ENCODE data around the gene RAP1GAP2.

Gene RAP1GAP2

GRCh38 chr17:2921443-2921842, 125.2 kb downstream of the RAP1GAP2 start:
- no peak for DNase-seq

GRCh38 chr17:2924211-2924610, 128.0 kb downstream of the RAP1GAP2 start:
- no peak for DNase-seq

- DNase-seq, result no peak
These were observed 128.8 kb downstream of the RAP1GAP2 start for GRCh38 chr17:2925011-2925410.

GRCh38 chr17:2926019-2926650, 129.9 kb downstream of the RAP1GAP2 start:
- no peak for DNase-seq

- DNase-seq, result no peak
These were observed 132.2 kb downstream of the RAP1GAP2 start for GRCh38 chr17:2928294-2928890.

- no peak for DNase-seq
These were observed 133.8 kb downstream of the RAP1GAP2 start for GRCh38 chr17:2929881-2930533.

- no peak for DNase-seq
These were observed 135.6 kb downstream of the RAP1GAP2 start for GRCh38 chr17:2931876-2932275.

GRCh38 chr17:2932946-2933345, 136.7 kb downstream of the RAP1GAP2 start:
- no peak for DNase-seq

- DNase-seq, result no peak
These were observed 137.4 kb downstream of the RAP1GAP2 start for GRCh38 chr17:2933606-2934005.

GRCh38 chr17:2935632-2936031, 139.4 kb downstream of the RAP1GAP2 start:
- no peak for DNase-seq

GRCh38 chr17:2936351-2936750, 140.1 kb downstream of the RAP1GAP2 start:
- DNase-seq, result no peak

GRCh38 chr17:2936771-2937321, 140.6 kb downstream of the RAP1GAP2 start:
- no peak for DNase-seq

- no peak for DNase-seq
These were observed 141.2 kb downstream of the RAP1GAP2 start for GRCh38 chr17:2937331-2938003.

GRCh38 chr17:2939714-2940351, 143.6 kb downstream of the RAP1GAP2 start:
- no peak for DNase-seq

- no peak for DNase-seq
These were observed 144.1 kb downstream of the RAP1GAP2 start for GRCh38 chr17:2940352-2940751.

GRCh38 chr17:2943981-2944380, 147.7 kb downstream of the RAP1GAP2 start:
- no peak for DNase-seq

- DNase-seq, result no peak
These were observed 149.1 kb downstream of the RAP1GAP2 start for GRCh38 chr17:2945299-2945698.

- no peak for DNase-seq
These were observed 149.9 kb downstream of the RAP1GAP2 start for GRCh38 chr17:2946144-2946543.

GRCh38 chr17:2947588-2947950, 151.3 kb downstream of the RAP1GAP2 start:
- no peak for DNase-seq

- no peak for DNase-seq
These were observed 151.8 kb downstream of the RAP1GAP2 start for GRCh38 chr17:2947996-2948550.

- no peak for DNase-seq
These were observed 152.7 kb downstream of the RAP1GAP2 start for GRCh38 chr17:2948721-2949468.

GRCh38 chr17:2949469-2950044, 153.3 kb downstream of the RAP1GAP2 start:
- no peak for DNase-seq

Data from NCI-H1436 (cell line).